Measurements from ENCODE around the gene NELL1. TPM values are rescaled to one million over a fixed set of nuclear protein-coding genes. Genes with fewer than 3 reads are reported as not detected.

Gene NELL1
- total and polyA plus RNA-seq, 5 donors from 2014 or later = not detected

GRCh38 chr11:20933958-20934357, 264.6 kb downstream of the NELL1 start:
- H3K27ac Mint-ChIP-seq = no peak overlapping the region
- DNase-seq (no peak), ATAC-seq (ENCODE audit: low read depth in 2 of 2) (no peak)
- H3K36me3 Mint-ChIP-seq = no peaks in the 10 kb centered on the region
- no peaks in the 10 kb centered on the region for H3K9me3 ChIP-seq (ENCODE audit: control insufficient read depth in 2 of 2, low read length in 2 of 2)
- H3K27me3 Mint-ChIP-seq = no peaks in the 10 kb centered on the region
- no peaks in the 10 kb centered on the region for H3K27me3 ChIP-seq (ENCODE audit: control insufficient read depth, insufficient read depth, low read length)
- no peaks in the 10 kb centered on the region for H3K4me1 ChIP-seq (ENCODE audit: control insufficient read depth, insufficient read depth, low read length, poor library complexity, severe bottlenecking)
- H3K4me1 Mint-ChIP-seq = peaks cover 0 to 5% (median 0%) of the 10 kb centered on the region in 4 donors
- H3K36me3 ChIP-seq (ENCODE audit: control insufficient read depth, insufficient read depth, low read length) = no peaks in the 10 kb centered on the region
- no peak overlapping the region for H3K4me3 ChIP-seq (ENCODE audit: low read depth, low read length)
- no peak overlapping the region for H3K27ac ChIP-seq (ENCODE audit: insufficient read depth, low read length, poor library complexity, severe bottlenecking)
- H3K9me3 Mint-ChIP-seq = peaks cover 0 to 20% (median 6%) of the 10 kb centered on the region in 7 donors
- H3K4me3 Mint-ChIP-seq = no peak overlapping the region

- H3K4me3 ChIP-seq (ENCODE audit: low read depth, low read length) = no peak overlapping the region
- no peaks in the 10 kb centered on the region for H3K9me3 ChIP-seq (ENCODE audit: control insufficient read depth in 2 of 2, low read length in 2 of 2)
- H3K27ac ChIP-seq (ENCODE audit: insufficient read depth, low read length, poor library complexity, severe bottlenecking) = no peak overlapping the region
- peaks cover 0 to 5% (median 0%) of the 10 kb centered on the region in 4 donors for H3K4me1 Mint-ChIP-seq
- H3K36me3 Mint-ChIP-seq = no peaks in the 10 kb centered on the region
- no peaks in the 10 kb centered on the region for H3K4me1 ChIP-seq (ENCODE audit: control insufficient read depth, insufficient read depth, low read length, poor library complexity, severe bottlenecking)
- H3K36me3 ChIP-seq (ENCODE audit: control insufficient read depth, insufficient read depth, low read length) = no peaks in the 10 kb centered on the region
- peaks cover 0 to 20% (median 6%) of the 10 kb centered on the region in 7 donors for H3K9me3 Mint-ChIP-seq
- ATAC-seq (ENCODE audit: low read depth in 2 of 2) = no peak
- H3K27ac Mint-ChIP-seq = no peak overlapping the region
- H3K27me3 Mint-ChIP-seq = no peaks in the 10 kb centered on the region
- DNase-seq = no peak
- no peak overlapping the region for H3K4me3 Mint-ChIP-seq
- no peaks in the 10 kb centered on the region for H3K27me3 ChIP-seq (ENCODE audit: control insufficient read depth, insufficient read depth, low read length)
These were observed 265.1 kb downstream of the NELL1 start for GRCh38 chr11:20934516-20934915.

GRCh38 chr11:20937826-20938225, 268.4 kb downstream of the NELL1 start:
- H3K4me1 ChIP-seq (ENCODE audit: control insufficient read depth, insufficient read depth, low read length, poor library complexity, severe bottlenecking) = no peaks in the 10 kb centered on the region
- H3K4me3 Mint-ChIP-seq = no peak overlapping the region
- H3K36me3 ChIP-seq (ENCODE audit: control insufficient read depth, insufficient read depth, low read length) = no peaks in the 10 kb centered on the region
- no peaks in the 10 kb centered on the region for H3K27me3 Mint-ChIP-seq
- DNase-seq (no peak), ATAC-seq (ENCODE audit: low read depth in 2 of 2) (no peak)
- no peak overlapping the region for H3K27ac Mint-ChIP-seq
- no peaks in the 10 kb centered on the region for H3K36me3 Mint-ChIP-seq
- peaks cover 0 to 19% (median 7%) of the 10 kb centered on the region in 7 donors for H3K9me3 Mint-ChIP-seq
- peaks cover 0 to 5% (median 0%) of the 10 kb centered on the region in 4 donors for H3K4me1 Mint-ChIP-seq
- H3K9me3 ChIP-seq (ENCODE audit: control insufficient read depth in 2 of 2, low read length in 2 of 2) = no peaks in the 10 kb centered on the region
- no peak overlapping the region for H3K27ac ChIP-seq (ENCODE audit: insufficient read depth, low read length, poor library complexity, severe bottlenecking)
- H3K27me3 ChIP-seq (ENCODE audit: control insufficient read depth, insufficient read depth, low read length) = no peaks in the 10 kb centered on the region
- H3K4me3 ChIP-seq (ENCODE audit: low read depth, low read length) = no peak overlapping the region

GRCh38 chr11:20949585-20949984, 280.2 kb downstream of the NELL1 start:
- H3K27me3 Mint-ChIP-seq = no peaks in the 10 kb centered on the region
- Histone ChIP-seq H3K4me3 (ENCODE audit: low read depth, low read length) (no peak overlapping the region), H3K36me3 (ENCODE audit: control insufficient read depth, insufficient read depth, low read length) (no peaks in the 10 kb centered on the region), H3K27ac (ENCODE audit: insufficient read depth, low read length, poor library complexity, severe bottlenecking) (no peak overlapping the region), H3K9me3 (ENCODE audit: control insufficient read depth in 2 of 2, low read length in 2 of 2) (no peaks in the 10 kb centered on the region), H3K4me1 (ENCODE audit: control insufficient read depth, insufficient read depth, low read length, poor library complexity, severe bottlenecking) (no peaks in the 10 kb centered on the region), H3K27me3 (ENCODE audit: control insufficient read depth, insufficient read depth, low read length) (no peaks in the 10 kb centered on the region)
- ATAC-seq (ENCODE audit: low read depth in 2 of 2) (no peak), DNase-seq (no peak)
- no peaks in the 10 kb centered on the region for H3K4me1 Mint-ChIP-seq
- H3K36me3 Mint-ChIP-seq = no peaks in the 10 kb centered on the region
- no peak overlapping the region for H3K27ac Mint-ChIP-seq
- H3K4me3 Mint-ChIP-seq = no peak overlapping the region
- peaks cover 0 to 9% (median 2%) of the 10 kb centered on the region in 7 donors for H3K9me3 Mint-ChIP-seq

- Mint-ChIP-seq H3K4me1 (no peaks in the 10 kb centered on the region), H3K36me3 (no peaks in the 10 kb centered on the region), H3K27me3 (no peaks in the 10 kb centered on the region), H3K27ac (no peak overlapping the region), H3K4me3 (no peak overlapping the region), H3K9me3 (peaks cover 0 to 9% (median 2%) of the 10 kb centered on the region in 7 donors)
- Histone ChIP-seq H3K4me1 (ENCODE audit: control insufficient read depth, insufficient read depth, low read length, poor library complexity, severe bottlenecking) (no peaks in the 10 kb centered on the region), H3K4me3 (ENCODE audit: low read depth, low read length) (no peak overlapping the region), H3K27me3 (ENCODE audit: control insufficient read depth, insufficient read depth, low read length) (no peaks in the 10 kb centered on the region), H3K27ac (ENCODE audit: insufficient read depth, low read length, poor library complexity, severe bottlenecking) (no peak overlapping the region), H3K36me3 (ENCODE audit: control insufficient read depth, insufficient read depth, low read length) (no peaks in the 10 kb centered on the region), H3K9me3 (ENCODE audit: control insufficient read depth in 2 of 2, low read length in 2 of 2) (no peaks in the 10 kb centered on the region)
- no peak for ATAC-seq (ENCODE audit: low read depth in 2 of 2)
- DNase-seq = no peak
These were observed 293.2 kb downstream of the NELL1 start for GRCh38 chr11:20962581-20962980.

- H3K27ac Mint-ChIP-seq = no peak overlapping the region
- ATAC-seq (ENCODE audit: low read depth in 2 of 2) = no peak
These were observed 294.2 kb downstream of the NELL1 start for GRCh38 chr11:20963596-20963995.

GRCh38 chr11:20964985-20965384, 295.6 kb downstream of the NELL1 start:
- ATAC-seq (ENCODE audit: low read depth in 2 of 2) (no peak), DNase-seq (no peak)
- no peaks in the 10 kb centered on the region for H3K4me1 ChIP-seq (ENCODE audit: control insufficient read depth, insufficient read depth, low read length, poor library complexity, severe bottlenecking)
- Mint-ChIP-seq H3K4me1 (no peaks in the 10 kb centered on the region), H3K27ac (no peak overlapping the region), H3K27me3 (no peaks in the 10 kb centered on the region), H3K36me3 (no peaks in the 10 kb centered on the region), H3K4me3 (no peak overlapping the region), H3K9me3 (peaks cover 0 to 15% (median 3%) of the 10 kb centered on the region in 7 donors)
- H3K27ac ChIP-seq (ENCODE audit: insufficient read depth, low read length, poor library complexity, severe bottlenecking) = no peak overlapping the region
- no peaks in the 10 kb centered on the region for H3K27me3 ChIP-seq (ENCODE audit: control insufficient read depth, insufficient read depth, low read length)
- H3K36me3 ChIP-seq (ENCODE audit: control insufficient read depth, insufficient read depth, low read length) = no peaks in the 10 kb centered on the region
- H3K4me3 ChIP-seq (ENCODE audit: low read depth, low read length) = no peak overlapping the region
- no peaks in the 10 kb centered on the region for H3K9me3 ChIP-seq (ENCODE audit: control insufficient read depth in 2 of 2, low read length in 2 of 2)

More at GRCh38 chr11:20963596-20963995, 294.2 kb downstream of the NELL1 start:
- no peaks in the 10 kb centered on the region for H3K27me3 ChIP-seq (ENCODE audit: control insufficient read depth, insufficient read depth, low read length)
- no peaks in the 10 kb centered on the region for H3K27me3 Mint-ChIP-seq
- H3K9me3 Mint-ChIP-seq = peaks cover 0 to 9% (median 2%) of the 10 kb centered on the region in 7 donors
- H3K36me3 Mint-ChIP-seq = no peaks in the 10 kb centered on the region
- H3K4me1 Mint-ChIP-seq = no peaks in the 10 kb centered on the region
- no peak overlapping the region for H3K4me3 ChIP-seq (ENCODE audit: low read depth, low read length)
- H3K9me3 ChIP-seq (ENCODE audit: control insufficient read depth in 2 of 2, low read length in 2 of 2) = no peaks in the 10 kb centered on the region
- DNase-seq = no peak
- H3K36me3 ChIP-seq (ENCODE audit: control insufficient read depth, insufficient read depth, low read length) = no peaks in the 10 kb centered on the region
- no peak overlapping the region for H3K4me3 Mint-ChIP-seq
- H3K27ac ChIP-seq (ENCODE audit: insufficient read depth, low read length, poor library complexity, severe bottlenecking) = no peak overlapping the region
- H3K4me1 ChIP-seq (ENCODE audit: control insufficient read depth, insufficient read depth, low read length, poor library complexity, severe bottlenecking) = no peaks in the 10 kb centered on the region

GRCh38 chr11:20966489-20966888, 297.1 kb downstream of the NELL1 start:
- Histone ChIP-seq H3K27ac (ENCODE audit: insufficient read depth, low read length, poor library complexity, severe bottlenecking) (no peak overlapping the region), H3K27me3 (ENCODE audit: control insufficient read depth, insufficient read depth, low read length) (no peaks in the 10 kb centered on the region), H3K4me3 (ENCODE audit: low read depth, low read length) (no peak overlapping the region), H3K9me3 (ENCODE audit: control insufficient read depth in 2 of 2, low read length in 2 of 2) (no peaks in the 10 kb centered on the region), H3K4me1 (ENCODE audit: control insufficient read depth, insufficient read depth, low read length, poor library complexity, severe bottlenecking) (no peaks in the 10 kb centered on the region), H3K36me3 (ENCODE audit: control insufficient read depth, insufficient read depth, low read length) (no peaks in the 10 kb centered on the region)
- H3K36me3 Mint-ChIP-seq = no peaks in the 10 kb centered on the region
- H3K27ac Mint-ChIP-seq = no peak overlapping the region
- H3K27me3 Mint-ChIP-seq = no peaks in the 10 kb centered on the region
- H3K4me3 Mint-ChIP-seq = no peak overlapping the region
- H3K4me1 Mint-ChIP-seq = no peaks in the 10 kb centered on the region
- DNase-seq (no peak), ATAC-seq (ENCODE audit: low read depth in 2 of 2) (no peak)
- H3K9me3 Mint-ChIP-seq = peaks cover 0 to 15% (median 3%) of the 10 kb centered on the region in 7 donors
